Hippocampal formation (tissue), 2 donors: Measurements from ENCODE around the gene AGR2.
"Not testable (repeated sequence)": the region's sequence is repeated elsewhere in the genome, so short reads cannot be mapped to it uniquely, and the experiment has no call there.

Source experiments
- DNase-seq, 2 donors: peaks; one replicate each; lab custom pipeline; 2025; lab: John Stamatoyannopoulos, UW

Gene AGR2

GRCh38 chr7:16773884-16774283 is 30.9 kb downstream of the AGR2 start:
- no peak for DNase-seq

DNA sequence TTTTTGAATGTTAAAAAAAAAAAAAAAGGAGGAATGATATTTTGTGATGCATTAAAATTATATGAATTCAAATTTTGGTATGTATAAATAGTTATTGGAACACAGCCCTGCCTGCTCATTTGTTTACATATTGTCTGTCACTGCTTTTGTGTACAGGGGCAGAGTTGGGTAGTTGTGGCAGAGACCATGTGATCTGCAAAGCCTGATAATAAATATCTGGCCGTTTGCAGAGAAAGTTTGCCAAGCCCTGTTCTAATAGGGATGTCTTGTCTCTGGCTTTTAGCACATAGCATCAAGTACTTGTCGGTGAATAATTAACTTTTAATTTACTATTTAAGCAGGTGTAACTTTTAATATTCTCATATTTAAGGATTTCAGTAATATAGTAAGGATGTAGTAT is 31.5 kb downstream of the AGR2 start:
- DNase-seq, result no peak

GRCh38 chr7:16770657-16771329 is 34.0 kb downstream of the AGR2 start:
- no peak for DNase-seq

- not testable (repeated sequence) for DNase-seq
Observed at GRCh38 chr7:16769994-16770393, 34.8 kb downstream of the AGR2 start.

GRCh38 chr7:16765436-16765859 is 39.4 kb downstream of the AGR2 start:
- DNase-seq, result no peak

GRCh38 chr7:16764942-16765341 is 39.9 kb downstream of the AGR2 start:
- no peak for DNase-seq

DNA sequence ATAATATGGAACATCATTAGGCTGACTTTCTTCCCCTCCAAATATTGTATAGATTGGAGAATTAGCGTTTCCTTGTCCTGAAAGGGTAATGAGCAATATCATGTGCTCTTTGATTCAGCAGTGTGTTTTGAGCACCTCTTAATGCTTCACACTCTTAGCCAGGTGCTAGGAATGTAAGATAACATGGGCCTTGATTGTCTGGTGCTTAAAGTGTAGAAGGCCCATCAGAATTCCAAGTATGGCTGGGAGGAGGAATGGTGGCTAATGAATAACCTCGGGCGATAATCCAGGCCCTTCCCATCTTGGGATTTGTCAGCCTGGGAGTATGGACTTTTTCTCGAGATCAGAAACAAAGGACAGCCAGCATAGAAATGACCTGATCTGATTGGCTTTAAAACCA is 42.6 kb downstream of the AGR2 start:
- DNase-seq, result no peak

- no peak for DNase-seq
Observed at GRCh38 chr7:16759840-16760239, 45.0 kb downstream of the AGR2 start.

DNA sequence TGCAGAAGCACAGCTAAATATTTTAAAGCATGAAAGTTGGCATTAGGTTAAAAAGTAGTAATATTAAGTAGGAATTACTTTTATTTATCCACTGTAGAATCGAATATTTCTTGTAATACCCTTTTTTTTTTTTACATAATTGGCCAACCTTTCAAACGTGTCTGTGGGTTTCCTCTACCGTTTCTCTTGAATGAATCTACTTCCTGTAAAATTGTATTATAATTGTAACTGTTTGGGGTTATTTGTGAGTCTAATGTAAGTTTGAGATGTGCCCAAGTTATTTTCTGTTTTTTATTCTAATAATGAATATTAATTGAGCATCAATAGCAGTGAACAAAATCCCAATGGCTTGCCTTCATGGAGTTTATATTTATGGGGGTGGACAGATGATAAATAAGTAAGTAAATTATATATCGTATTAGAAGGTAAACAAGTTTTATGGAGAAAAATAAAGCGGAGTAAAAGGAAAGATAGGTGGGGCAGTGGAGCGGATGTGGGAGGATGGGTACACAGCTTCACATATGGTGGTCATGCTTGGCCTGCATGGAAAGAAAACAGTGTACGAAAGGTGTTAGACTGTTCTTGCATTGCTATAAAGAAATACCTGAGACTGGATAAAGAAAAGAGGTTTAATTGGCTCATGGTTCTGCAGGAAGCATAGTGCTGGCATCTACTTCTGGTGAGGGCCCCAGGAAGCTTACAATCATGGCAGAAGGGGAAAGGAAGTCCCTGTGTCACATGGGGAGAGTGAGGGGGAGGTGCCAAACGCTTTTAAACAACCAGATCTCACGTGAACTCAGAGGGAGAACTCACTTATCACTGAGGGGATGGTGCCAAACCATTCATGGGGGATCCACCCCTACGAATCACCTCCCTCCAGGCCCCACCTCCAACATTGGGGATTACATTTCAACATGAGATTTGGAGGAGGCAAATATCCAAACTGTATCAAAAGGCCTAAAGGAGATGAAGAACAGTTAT is 45.9 kb downstream of the AGR2 start:
- DNase-seq, result no peak

- no peak for DNase-seq
Observed at GRCh38 chr7:16758036-16758435, 46.8 kb downstream of the AGR2 start.

DNA sequence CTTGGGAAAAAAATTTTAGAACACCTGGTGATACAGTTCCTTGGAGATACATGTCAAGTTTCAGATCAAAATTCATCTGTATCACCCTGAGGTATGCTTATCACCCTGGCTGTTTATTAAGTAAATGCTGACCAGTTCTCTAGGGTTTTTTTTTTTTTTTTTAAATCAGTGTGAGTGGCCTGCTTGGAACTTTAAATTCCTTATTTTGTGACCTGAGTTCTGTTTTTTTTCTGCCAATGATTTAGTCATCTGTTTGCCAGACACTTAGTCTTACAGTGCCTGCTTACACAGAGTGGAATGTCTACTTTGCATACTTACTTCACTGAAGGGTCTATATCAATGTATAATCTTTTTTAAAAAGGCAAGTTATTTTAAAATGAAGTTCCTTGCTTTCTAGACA is 49.4 kb downstream of the AGR2 start:
- no peak for DNase-seq

DNA sequence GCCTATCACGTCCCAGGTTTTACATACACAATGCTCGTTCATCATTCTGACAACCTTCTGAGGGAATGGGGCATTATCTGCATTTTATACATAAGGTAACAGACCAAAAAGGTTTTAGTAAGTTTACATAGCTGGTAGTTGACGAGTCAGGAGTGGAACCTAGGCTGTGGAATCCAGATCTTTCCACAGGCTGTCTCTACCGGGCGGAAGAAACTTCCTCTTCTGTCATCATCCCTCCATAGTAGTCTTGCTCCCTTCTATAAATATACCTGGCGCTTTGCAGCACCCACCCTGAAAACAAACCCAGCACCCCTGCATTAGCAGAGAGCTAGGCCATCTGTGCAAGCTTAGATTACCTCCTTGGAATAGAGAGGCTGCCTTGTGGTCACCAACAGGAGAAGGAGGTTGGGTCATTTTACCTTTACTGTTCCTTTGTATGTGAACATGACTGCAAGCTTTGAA is 49.9 kb downstream of the AGR2 start:
- DNase-seq, result no peak

GRCh38 chr7:16753932-16754855 is 50.6 kb downstream of the AGR2 start:
- peak in 1 of 2 donors; percentile 11 for DNase-seq

DNA sequence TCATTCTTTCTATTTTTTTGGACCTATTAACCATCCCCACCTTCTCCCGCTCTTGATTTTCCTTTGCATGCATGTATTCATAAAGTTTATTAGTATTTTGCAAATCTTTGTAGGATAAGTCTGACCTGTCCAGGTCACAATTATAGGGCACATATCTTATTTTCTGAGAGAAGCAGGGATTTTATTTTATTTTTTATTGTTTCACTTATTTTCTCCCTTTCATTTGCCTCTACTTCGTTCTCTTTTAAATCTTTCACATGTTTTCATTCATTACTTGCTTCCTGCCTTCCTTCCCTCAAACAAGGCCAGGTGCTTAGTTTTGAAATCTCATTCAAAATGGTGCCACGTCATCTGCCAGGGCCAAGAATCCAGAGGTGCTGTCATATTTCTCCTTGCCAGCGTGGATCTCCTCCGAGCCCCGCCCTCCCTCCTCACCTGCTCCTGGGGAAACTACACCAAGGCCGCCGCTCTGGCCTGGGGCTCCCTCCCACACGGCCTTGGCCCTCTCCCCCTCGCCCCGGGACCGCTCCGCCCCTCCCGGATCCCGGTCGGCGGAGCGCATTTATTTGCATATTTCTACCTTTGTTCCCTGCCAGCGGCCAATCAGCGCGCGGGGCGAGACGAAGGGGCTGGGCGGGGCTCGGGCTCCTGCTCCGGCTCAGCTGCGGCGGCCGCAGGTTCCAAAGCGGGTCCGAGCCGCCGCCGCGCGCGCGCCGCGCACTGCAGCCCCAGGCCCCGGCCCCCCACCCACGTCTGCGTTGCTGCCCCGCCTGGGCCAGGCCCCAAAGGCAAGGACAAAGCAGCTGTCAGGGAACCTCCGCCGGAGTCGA is 51.5 kb downstream of the AGR2 start, which contains the start of gene TSPAN13:
Gene TSPAN13, plus strand, starts transcription at position 654 of the 830 bp plus-strand sequence. CDS start 213 bp downstream, outside the sequence.
- DNase-seq, result peak; percentile 23 to 52

DNA sequence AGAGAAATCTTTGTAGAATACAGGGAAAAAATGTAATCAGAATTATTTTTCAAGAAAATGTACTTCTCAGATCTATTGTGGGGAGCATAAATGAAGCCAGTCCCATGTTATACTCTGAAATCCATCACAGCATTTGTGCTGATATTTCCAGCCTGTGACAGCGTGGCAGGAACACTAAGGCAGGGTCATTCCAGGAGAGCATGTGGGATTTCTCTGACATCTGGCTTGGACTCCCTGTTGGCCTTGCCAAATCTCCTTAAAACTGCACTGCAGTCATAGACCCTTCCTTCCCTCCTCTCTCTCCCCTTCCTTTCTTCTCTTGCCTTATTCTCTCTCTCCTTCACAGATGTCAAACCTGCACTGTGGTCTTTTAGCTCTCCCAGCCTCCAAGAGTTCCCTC is 57.7 kb downstream of the AGR2 start:
- no peak for DNase-seq

DNA sequence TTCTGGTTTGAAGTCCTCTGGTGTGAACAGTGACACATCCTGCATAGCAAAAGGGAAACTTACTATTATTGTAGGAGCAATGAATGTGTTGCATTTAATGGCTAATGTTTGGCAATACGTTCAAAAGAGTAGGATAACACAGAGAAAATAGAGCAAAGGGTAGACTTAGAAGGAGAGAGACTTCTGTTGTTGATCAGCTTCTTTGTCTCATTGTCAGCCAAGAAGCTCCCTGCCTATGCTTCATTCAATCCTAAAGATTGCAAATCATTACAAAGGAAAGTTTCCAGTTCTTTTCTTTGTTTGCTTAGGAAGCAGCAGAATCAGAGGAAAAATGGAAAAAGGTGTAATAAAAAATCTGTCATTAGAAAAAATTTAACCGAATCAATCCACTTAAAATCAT is 59.2 kb downstream of the AGR2 start:
- no peak for DNase-seq

- no peak for DNase-seq
Observed at GRCh38 chr7:16744518-16745250, 60.1 kb downstream of the AGR2 start.

DNA sequence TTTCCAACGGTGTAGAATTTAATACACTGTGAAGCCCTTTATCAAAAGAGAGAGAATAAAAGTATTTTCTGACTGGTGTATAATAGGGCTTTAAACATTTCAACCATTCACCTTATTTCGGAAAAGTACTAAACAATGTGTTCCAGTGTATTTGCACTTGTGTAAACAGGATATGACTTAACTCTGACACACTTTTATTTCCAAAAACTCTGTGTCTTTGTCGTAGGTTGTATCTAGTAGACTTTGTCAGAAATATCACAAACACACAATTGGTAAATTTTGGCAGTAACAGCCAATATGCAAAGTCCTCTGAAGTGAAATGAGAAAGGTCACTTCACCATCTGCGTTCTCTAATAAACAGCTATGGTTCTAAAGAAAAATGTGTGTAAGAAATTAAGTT is 61.6 kb downstream of the AGR2 start:
- DNase-seq, result no peak

DNA sequence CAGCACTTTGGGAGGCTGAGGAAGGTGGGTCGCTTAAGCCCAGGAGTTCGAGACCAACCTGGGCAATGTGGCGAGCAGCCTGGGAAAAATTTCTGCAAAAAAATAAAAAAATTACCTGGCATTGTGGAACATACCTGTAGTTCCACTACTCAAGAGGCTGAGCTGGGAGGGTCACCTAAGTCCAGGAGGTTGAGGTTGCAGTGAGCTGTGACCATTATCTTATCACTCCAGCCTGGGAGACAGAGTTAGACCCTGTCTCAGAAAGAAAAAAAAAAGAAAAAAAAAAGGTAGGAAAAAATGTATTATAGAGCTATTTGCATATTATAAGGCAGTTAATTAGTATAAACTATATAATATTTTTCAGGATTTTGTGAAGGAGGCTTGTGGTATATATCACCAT is 62.3 kb downstream of the AGR2 start:
- no peak for DNase-seq
